Left renal pelvis (tissue), 4 donors: Measurements from ENCODE around the gene GABPB1. TPM values are rescaled to one million over a fixed set of nuclear protein-coding genes. Genes with fewer than 3 reads are reported as not detected.

ENCODE experiments used
- polyA plus RNA-seq, 4 donors: library from polyadenylated mRNA; unstranded; fragments of 120-200 nt; gene quantifications; one replicate each; pipeline ENCODE4 v1.2.1, GENCODE V29; 2013; ENCODE audit not compliant: insufficient read length in 4 of 4

The GABPB1 gene
- polyA plus RNA-seq, 4 donors, result 27.3 to 34.3 (median 31.1) TPM

Other genes with a start within 250 kb of the GABPB1 start
- gene ATP8B4, start 236.0 kb downstream of the GABPB1 start, polyA plus RNA-seq, result 1 to 10 TPM; 2.9 to 4.0 (median 3.3) TPM
- gene SLC27A2, start 173.0 kb downstream of the GABPB1 start, polyA plus RNA-seq, result 10 to 100 TPM in 3 of 4 donors, under 1 TPM in 1; 0.79 to 60.5 (median 46.1) TPM
- gene HDC, start 89.5 kb downstream of the GABPB1 start, polyA plus RNA-seq, result 1 to 10 TPM in 1 of 4 donors, under 1 TPM in 3; 0.49 to 1.3 (median 0.67) TPM
- 10 to 100 TPM; 49.5 to 69.4 (median 58.7) TPM for gene USP8, start 69.2 kb upstream of the GABPB1 start, polyA plus RNA-seq
- 1 to 10 TPM in 3 of 4 donors, under 1 TPM in 1; 0.63 to 3.3 (median 1.9) TPM for gene USP50, start 191.5 kb upstream of the GABPB1 start, polyA plus RNA-seq